Measurements from ENCODE around the gene SPOCK1. TPM values are rescaled to one million over a fixed set of nuclear protein-coding genes. Genes with fewer than 3 reads are reported as not detected.

SPOCK1 gene
- total and polyA plus RNA-seq, 4 donors = 0.48 to 4.5 (median 0.69) TPM

DNA sequence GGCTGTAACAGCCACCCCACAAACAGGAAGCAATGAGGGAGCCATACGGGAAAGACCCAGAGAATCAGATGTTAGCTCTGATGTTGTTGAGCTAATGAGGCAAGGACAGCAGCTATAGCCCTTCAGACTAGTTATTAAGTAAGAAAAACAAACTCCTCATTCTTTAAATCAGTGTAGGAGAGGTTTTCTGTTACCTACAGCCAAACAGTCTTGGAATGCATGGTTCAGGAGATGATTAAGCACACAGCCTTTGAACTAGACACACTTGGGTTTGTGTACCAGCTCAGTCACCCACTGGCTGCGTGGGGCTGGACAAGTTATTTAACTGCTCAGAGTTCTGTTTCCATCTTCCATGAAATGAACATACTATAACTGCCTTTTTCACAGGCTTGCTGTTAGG, 68.1 kb downstream of the SPOCK1 start:
- H3K4me3 ChIP-seq = no peak overlapping the region
- WGBS, 2 donors = 19 to 30% methylated on average over 2 of the region's 2 CpGs
- no peaks in the 10 kb centered on the region for H3K9me3 ChIP-seq (ENCODE audit: control insufficient read depth in 4 of 4, insufficient read depth in 3 of 4, low read length in 3 of 4)
- no peak overlapping the region for H3K9ac ChIP-seq (ENCODE audit: insufficient read depth in 1 of 2, low read length in 2 of 2)
- H3K36me3 ChIP-seq (ENCODE audit: control insufficient read depth in 4 of 4, insufficient read depth in 4 of 4, low read length in 4 of 4) = no peaks in the 10 kb centered on the region
- no peaks in the 10 kb centered on the region for H3K4me1 ChIP-seq (ENCODE audit: control insufficient read depth in 5 of 5, insufficient read depth in 5 of 5, low read length in 5 of 5)
- no peak for ATAC-seq (ENCODE audit: insufficient read depth, low FRiP score)
- DNase-seq = no peak
- H3K27me3 ChIP-seq (ENCODE audit: control insufficient read depth in 3 of 3, insufficient read depth in 3 of 3, low read length in 2 of 3) = no peaks in the 10 kb centered on the region
- no peak overlapping the region for H3K27ac ChIP-seq (ENCODE audit: low read depth in 1 of 2, low read length in 1 of 2)
- TF ChIP-seq CTCF (IDR thresholded peaks at IDR 0.05; ENCODE audit: control extremely low read depth, extremely low read depth) = no peak

- H3K4me3 ChIP-seq = no peak overlapping the region
- WGBS, 2 donors = 85 to 88% methylated on average over 2 of the region's 2 CpGs
- peaks cover 0 to 2% (median 0%) of the 10 kb centered on the region in 5 donors for H3K4me1 ChIP-seq (ENCODE audit: control insufficient read depth in 5 of 5, insufficient read depth in 5 of 5, low read length in 5 of 5)
- H3K9me3 ChIP-seq (ENCODE audit: control insufficient read depth in 4 of 4, insufficient read depth in 3 of 4, low read length in 3 of 4) = peaks cover 0 to 6% (median 2%) of the 10 kb centered on the region in 4 donors
- no peaks in the 10 kb centered on the region for H3K27me3 ChIP-seq (ENCODE audit: control insufficient read depth in 3 of 3, insufficient read depth in 3 of 3, low read length in 2 of 3)
- H3K27ac ChIP-seq (ENCODE audit: low read depth in 1 of 2, low read length in 1 of 2) = no peak overlapping the region
- H3K9ac ChIP-seq (ENCODE audit: insufficient read depth in 1 of 2, low read length in 2 of 2) = no peak overlapping the region
- no peak for TF ChIP-seq CTCF (IDR thresholded peaks at IDR 0.05; ENCODE audit: control extremely low read depth, extremely low read depth)
- no peak for DNase-seq
- ATAC-seq (ENCODE audit: insufficient read depth, low FRiP score) = no peak
- H3K36me3 ChIP-seq (ENCODE audit: control insufficient read depth in 4 of 4, insufficient read depth in 4 of 4, low read length in 4 of 4) = no peaks in the 10 kb centered on the region
These were observed 83.9 kb downstream of the SPOCK1 start for GRCh38 chr5:137415231-137415681.

GRCh38 chr5:137414112-137414755, 84.9 kb downstream of the SPOCK1 start:
- DNase-seq = no peak
- Histone ChIP-seq H3K27ac (ENCODE audit: low read depth in 1 of 2, low read length in 1 of 2) (no peak overlapping the region), H3K4me1 (ENCODE audit: control insufficient read depth in 5 of 5, insufficient read depth in 5 of 5, low read length in 5 of 5) (peaks cover 0 to 2% (median 0%) of the 10 kb centered on the region in 5 donors), H3K4me3 (no peak overlapping the region), H3K27me3 (ENCODE audit: control insufficient read depth in 3 of 3, insufficient read depth in 3 of 3, low read length in 2 of 3) (no peaks in the 10 kb centered on the region), H3K36me3 (ENCODE audit: control insufficient read depth in 4 of 4, insufficient read depth in 4 of 4, low read length in 4 of 4) (no peaks in the 10 kb centered on the region), H3K9me3 (ENCODE audit: control insufficient read depth in 4 of 4, insufficient read depth in 3 of 4, low read length in 3 of 4) (peaks cover 0 to 6% (median 2%) of the 10 kb centered on the region in 4 donors), H3K9ac (ENCODE audit: insufficient read depth in 1 of 2, low read length in 2 of 2) (no peak overlapping the region)
- no peak for TF ChIP-seq CTCF (IDR thresholded peaks at IDR 0.05; ENCODE audit: control extremely low read depth, extremely low read depth)
- WGBS, 2 donors = 60 to 71% methylated on average over 1 of the region's 1 CpG
- ATAC-seq (ENCODE audit: insufficient read depth, low FRiP score) = no peak
